AG10803 (cell line): ENCODE results near the gene RGPD5.
"Not testable (repeated sequence)": the region's sequence is repeated elsewhere in the genome, so short reads cannot be mapped to it uniquely, and the experiment has no call there.

ENCODE experiments used
- DNase-seq: peaks from one replicate; pipeline ENCODE4 v3.0.0; 2010; ENCODE audit warnings: low read depth
- H3K4me3 ChIP-seq: 2 replicates; pipeline ENCODE4 v1.5.1; 2011; ENCODE audit warnings: mild to moderate bottlenecking, low read length, control low read depth

RGPD5 gene

GRCh38 chr2:109889909-109890308 is 95.8 kb downstream of the RGPD5 start:
- DNase-seq: not testable (repeated sequence)

GRCh38 chr2:109891024-109891423 is 96.9 kb downstream of the RGPD5 start:
- H3K4me3 ChIP-seq, DNase-seq: not testable (repeated sequence)

More at GRCh38 chr2:109889909-109890308, 95.8 kb downstream of the RGPD5 start:
- H3K4me3 ChIP-seq: not testable (repeated sequence)

DNA sequence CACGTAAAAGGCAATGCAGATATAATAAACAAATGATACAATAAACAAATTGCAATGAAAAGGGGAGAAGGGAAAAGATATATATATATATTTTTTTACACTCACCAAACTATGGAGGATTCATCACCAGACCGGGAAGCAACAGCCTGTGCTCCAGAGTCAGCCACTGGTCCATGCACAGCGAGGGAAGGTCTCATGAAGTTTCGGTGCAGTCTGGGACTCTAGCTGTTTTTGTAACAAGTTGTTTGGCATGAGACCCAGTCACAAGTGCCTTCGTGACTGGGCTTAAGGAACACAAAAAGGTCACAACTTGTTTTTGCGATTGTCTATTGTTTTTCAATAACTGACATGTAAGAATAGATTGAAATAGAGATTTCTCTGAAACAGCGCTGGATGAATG is 99.6 kb downstream of the RGPD5 start:
- DNase-seq, H3K4me3 ChIP-seq: not testable (repeated sequence)

DNA sequence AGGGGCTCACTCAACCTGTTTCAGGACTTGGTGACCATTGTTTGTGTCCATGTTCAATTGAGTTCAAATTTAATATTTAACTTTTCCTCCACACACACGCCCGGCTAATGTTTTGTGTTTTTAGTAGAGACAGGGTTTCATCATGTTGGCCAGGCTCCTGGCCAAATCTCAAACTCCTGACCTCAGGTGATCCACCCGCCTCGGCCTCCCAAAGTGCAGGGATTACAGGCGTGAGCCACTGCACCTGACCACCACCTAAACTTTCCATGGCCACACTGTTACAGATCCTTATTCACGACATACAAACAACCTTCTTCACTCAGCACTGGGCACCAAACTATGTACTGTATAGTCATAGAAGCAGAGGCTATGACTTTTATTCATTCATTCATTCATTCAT is 100.0 kb downstream of the RGPD5 start:
- not testable (repeated sequence) for H3K4me3 ChIP-seq, DNase-seq

- not testable (repeated sequence) for DNase-seq, H3K4me3 ChIP-seq
Measured at GRCh38 chr2:109895090-109895869, 101.2 kb downstream of the RGPD5 start.

DNA sequence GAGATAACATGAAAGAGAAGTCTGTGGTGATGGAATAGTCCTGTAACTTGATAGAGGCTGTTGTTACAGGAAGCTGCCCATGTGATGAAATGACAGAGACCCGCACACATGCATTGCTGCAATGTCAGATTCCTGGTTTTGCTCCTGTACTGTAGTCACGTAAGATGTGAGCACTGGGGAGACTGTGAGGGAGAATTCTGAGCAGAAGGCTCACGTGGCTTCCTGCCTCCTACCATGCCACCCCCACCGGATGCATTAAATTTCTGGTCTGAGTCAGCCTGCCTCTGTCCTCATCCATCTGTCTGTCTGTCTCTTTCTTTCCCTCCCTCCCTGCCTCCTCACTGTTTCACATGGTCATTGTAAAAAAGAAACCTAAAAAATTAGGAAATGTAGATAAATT is 102.1 kb downstream of the RGPD5 start:
- H3K4me3 ChIP-seq, DNase-seq: not testable (repeated sequence)

- H3K4me3 ChIP-seq, DNase-seq: not testable (repeated sequence)
Measured at GRCh38 chr2:109897769-109898461, 103.8 kb downstream of the RGPD5 start.

- H3K4me3 ChIP-seq: not testable (repeated sequence)
Measured at GRCh38 chr2:109898462-109899336, 104.6 kb downstream of the RGPD5 start, which contains the start of gene LIMS3. Gene LIMS3 (plus strand): TSS chr2:109898688. CDS start chr2:109898729, 41 bp downstream.

GRCh38 chr2:109905796-109906195 is 111.7 kb downstream of the RGPD5 start:
- DNase-seq, H3K4me3 ChIP-seq: not testable (repeated sequence)

More at GRCh38 chr2:109898462-109899336, 104.6 kb downstream of the RGPD5 start, which contains the start of gene LIMS3:
- not testable (repeated sequence) for DNase-seq
